DOHH2 (cell line): ENCODE measurements around the gene MSMP.

ENCODE experiments used
- CTCF ChIP-seq: fragments of 200-600 bp; sonication (generic); IDR thresholded peaks from one replicate; pipeline ENCODE4 v1.5.1; 2014; ENCODE audit warnings: antibody characterized with exemption, mild to moderate bottlenecking, low read depth, low read length; ENCODE audit not compliant: poor library complexity, severe bottlenecking
- EZH2phosphoT487 ChIP-seq: fragments of 200-600 bp; sonication (generic); IDR thresholded peaks from 2 replicates; pipeline ENCODE4 v1.6.1; 2017; ENCODE audit warnings: borderline replicate concordance, mild to moderate bottlenecking, antibody characterized with exemption, low read length, moderate library complexity, mixed read lengths

GRCh38 chr9:35766997-35767396 lies 12.9 kb upstream of the MSMP start:
- no peak for TF ChIP-seq CTCF
- no peak for TF ChIP-seq EZH2phosphoT487
